ENCODE measurements around the gene PPM1M. TPM values are rescaled to one million over a fixed set of nuclear protein-coding genes. Genes with fewer than 3 reads are reported as not detected.

Gene PPM1M
- total and polyA plus RNA-seq, 4 donors = 18.2 to 53.6 (median 35.0) TPM

DNA sequence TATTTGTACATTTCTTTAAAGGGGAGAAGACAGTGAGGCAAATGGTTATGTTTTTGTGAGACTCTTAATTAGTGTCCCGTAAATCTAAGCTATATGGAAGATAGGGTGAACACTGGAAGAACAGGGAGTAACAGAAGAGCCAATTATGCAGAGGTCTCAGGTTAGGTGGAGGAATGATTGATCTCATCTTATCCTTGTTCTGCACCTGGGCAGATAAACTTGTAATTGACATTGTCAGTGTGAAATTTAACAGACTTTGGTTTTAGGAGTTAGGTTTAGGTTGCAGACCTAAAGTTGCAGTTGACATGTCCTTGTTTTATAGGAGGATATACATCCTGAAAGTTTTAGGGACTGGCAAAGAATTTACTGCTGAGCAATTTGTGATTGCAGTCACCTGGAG, 3.5 kb upstream of the PPM1M start:
- H3K9ac ChIP-seq (ENCODE audit: insufficient read depth in 1 of 2, low read length in 2 of 2) = no peak overlapping the region
- H3K27ac ChIP-seq (ENCODE audit: low read depth in 1 of 2, low read length in 1 of 2) = no peak overlapping the region
- H3K27me3 ChIP-seq (ENCODE audit: control insufficient read depth in 3 of 3, insufficient read depth in 3 of 3, low read length in 2 of 3) = no peaks in the 10 kb centered on the region
- 95 to 100% methylated on average over 1 of the region's 1 CpG for WGBS, 2 donors
- no peaks in the 10 kb centered on the region for H3K36me3 ChIP-seq (ENCODE audit: control insufficient read depth in 4 of 4, insufficient read depth in 4 of 4, low read length in 4 of 4)
- H3K4me3 ChIP-seq = no peak overlapping the region
- ATAC-seq (ENCODE audit: insufficient read depth, low FRiP score) = no peak
- TF ChIP-seq, protein P1, sequence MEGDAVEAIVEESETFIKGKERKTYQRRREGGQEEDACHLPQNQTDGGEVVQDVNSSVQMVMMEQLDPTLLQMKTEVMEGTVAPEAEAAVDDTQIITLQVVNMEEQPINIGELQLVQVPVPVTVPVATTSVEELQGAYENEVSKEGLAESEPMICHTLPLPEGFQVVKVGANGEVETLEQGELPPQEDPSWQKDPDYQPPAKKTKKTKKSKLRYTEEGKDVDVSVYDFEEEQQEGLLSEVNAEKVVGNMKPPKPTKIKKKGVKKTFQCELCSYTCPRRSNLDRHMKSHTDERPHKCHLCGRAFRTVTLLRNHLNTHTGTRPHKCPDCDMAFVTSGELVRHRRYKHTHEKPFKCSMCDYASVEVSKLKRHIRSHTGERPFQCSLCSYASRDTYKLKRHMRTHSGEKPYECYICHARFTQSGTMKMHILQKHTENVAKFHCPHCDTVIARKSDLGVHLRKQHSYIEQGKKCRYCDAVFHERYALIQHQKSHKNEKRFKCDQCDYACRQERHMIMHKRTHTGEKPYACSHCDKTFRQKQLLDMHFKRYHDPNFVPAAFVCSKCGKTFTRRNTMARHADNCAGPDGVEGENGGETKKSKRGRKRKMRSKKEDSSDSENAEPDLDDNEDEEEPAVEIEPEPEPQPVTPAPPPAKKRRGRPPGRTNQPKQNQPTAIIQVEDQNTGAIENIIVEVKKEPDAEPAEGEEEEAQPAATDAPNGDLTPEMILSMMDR (IDR thresholded peaks at IDR 0.05; ENCODE audit: control extremely low read depth, extremely low read depth) = no peak
- no peak for DNase-seq
- H3K4me1 ChIP-seq (ENCODE audit: control insufficient read depth in 5 of 5, insufficient read depth in 5 of 5, low read length in 5 of 5) = peaks cover 2 to 36% (median 24%) of the 10 kb centered on the region in 5 donors
- H3K9me3 ChIP-seq (ENCODE audit: control insufficient read depth in 4 of 4, insufficient read depth in 3 of 4, low read length in 3 of 4) = peaks cover 0 to 3% (median 0%) of the 10 kb centered on the region in 4 donors

DNA sequence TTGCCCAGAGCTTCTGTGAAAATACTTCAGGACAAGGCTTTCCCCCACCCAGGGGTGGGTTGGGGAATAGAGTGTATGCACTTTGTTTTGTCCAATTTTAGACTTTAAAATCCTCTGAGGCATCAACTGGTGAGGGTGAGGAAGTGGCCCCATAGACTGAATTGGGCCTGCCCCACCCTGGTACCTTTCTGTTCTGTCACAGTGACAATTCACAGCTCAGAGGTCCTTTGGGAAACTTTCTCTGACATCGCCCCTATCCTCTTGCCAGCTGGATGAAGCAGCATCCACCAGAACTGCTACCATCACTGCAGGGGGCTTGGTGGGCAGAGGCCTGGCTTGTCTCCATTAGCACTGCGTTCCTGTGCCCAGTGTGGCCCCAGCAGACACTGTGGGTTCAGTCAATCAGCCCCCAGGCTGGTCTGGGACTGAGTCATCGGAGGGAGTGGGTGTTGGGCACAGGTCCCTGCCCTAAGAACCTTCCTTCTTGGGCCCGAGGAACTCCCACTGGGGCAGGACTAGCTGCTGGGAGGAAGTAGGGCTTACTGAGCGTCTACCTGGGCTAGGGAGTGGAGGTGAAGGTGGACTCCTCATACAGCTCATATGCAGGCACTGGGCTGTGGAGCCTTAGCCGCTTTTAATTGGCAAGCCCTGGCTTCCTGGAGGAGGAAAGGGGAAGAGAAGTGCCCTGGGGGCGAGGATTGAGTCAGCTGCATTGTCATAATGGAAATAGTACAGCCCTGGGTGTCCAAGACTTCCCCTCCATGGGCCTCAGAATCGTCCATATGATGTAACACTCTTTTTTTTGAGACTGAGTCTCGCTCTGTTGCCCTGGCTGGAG, 1.5 kb upstream of the PPM1M start:
- ATAC-seq (ENCODE audit: insufficient read depth, low FRiP score) (peak; percentile 15), DNase-seq (peak in 1 of 3 donors; percentile 13)
- Histone ChIP-seq H3K9ac (ENCODE audit: insufficient read depth in 1 of 2, low read length in 2 of 2) (no peak overlapping the region), H3K36me3 (ENCODE audit: control insufficient read depth in 4 of 4, insufficient read depth in 4 of 4, low read length in 4 of 4) (peaks cover 0 to 9% (median 3%) of the 10 kb centered on the region in 4 donors), H3K27ac (ENCODE audit: low read depth in 1 of 2, low read length in 1 of 2) (peak overlapping the region in 1 of 2 donors; percentile 88), H3K9me3 (ENCODE audit: control insufficient read depth in 4 of 4, insufficient read depth in 3 of 4, low read length in 3 of 4) (peaks cover 0 to 3% (median 0%) of the 10 kb centered on the region in 4 donors), H3K4me3 (peak overlapping the region; percentile 8), H3K27me3 (ENCODE audit: control insufficient read depth in 3 of 3, insufficient read depth in 3 of 3, low read length in 2 of 3) (no peaks in the 10 kb centered on the region), H3K4me1 (ENCODE audit: control insufficient read depth in 5 of 5, insufficient read depth in 5 of 5, low read length in 5 of 5) (peaks cover 0 to 23% (median 10%) of the 10 kb centered on the region in 5 donors)
- TF ChIP-seq, protein P1 (IDR thresholded peaks at IDR 0.05; ENCODE audit: control extremely low read depth, extremely low read depth) = no peak
- WGBS, 2 donors = 50 to 67% methylated on average over 9 of the region's 9 CpGs

DNA sequence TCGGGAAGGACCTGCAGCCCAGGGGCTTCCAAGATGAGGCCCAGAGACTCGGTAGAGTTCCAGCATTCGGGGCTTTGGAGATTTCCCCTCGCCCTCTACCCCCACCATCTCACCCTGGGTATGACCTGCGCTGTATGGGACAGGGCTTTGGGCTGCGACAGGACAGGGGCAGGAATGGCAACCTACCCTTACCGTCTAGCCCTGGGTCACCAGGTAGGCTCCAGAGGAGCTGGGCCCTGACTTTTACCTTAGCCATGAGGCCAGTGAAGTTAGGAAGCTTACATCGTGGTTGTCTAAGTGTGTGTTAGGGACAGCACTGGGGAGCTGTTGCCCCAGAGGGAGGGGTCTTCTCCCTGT, 683 bp downstream of the PPM1M start:
- H3K9ac ChIP-seq (ENCODE audit: insufficient read depth in 1 of 2, low read length in 2 of 2) = peak overlapping the region; percentile 11 to 51
- H3K36me3 ChIP-seq (ENCODE audit: control insufficient read depth in 4 of 4, insufficient read depth in 4 of 4, low read length in 4 of 4) = peaks cover 0 to 24% (median 13%) of the 10 kb centered on the region in 4 donors
- peaks cover 0 to 15% (median 10%) of the 10 kb centered on the region in 5 donors for H3K4me1 ChIP-seq (ENCODE audit: control insufficient read depth in 5 of 5, insufficient read depth in 5 of 5, low read length in 5 of 5)
- peak overlapping the region; percentile 53 for H3K4me3 ChIP-seq
- TF ChIP-seq, protein P1 (IDR thresholded peaks at IDR 0.05; ENCODE audit: control extremely low read depth, extremely low read depth) = no peak
- peak in 1 of 3 donors; percentile 8 for DNase-seq
- WGBS, 2 donors = 32 to 54% methylated on average over 8 of the region's 8 CpGs
- H3K9me3 ChIP-seq (ENCODE audit: control insufficient read depth in 4 of 4, insufficient read depth in 3 of 4, low read length in 3 of 4) = peaks cover 0 to 3% (median 0%) of the 10 kb centered on the region in 4 donors
- peak overlapping the region in 1 of 2 donors; percentile 88 for H3K27ac ChIP-seq (ENCODE audit: low read depth in 1 of 2, low read length in 1 of 2)
- no peaks in the 10 kb centered on the region for H3K27me3 ChIP-seq (ENCODE audit: control insufficient read depth in 3 of 3, insufficient read depth in 3 of 3, low read length in 2 of 3)
- ATAC-seq (ENCODE audit: insufficient read depth, low FRiP score) = no peak
